HUES48 (cell line): ENCODE results near the gene LAMA1.

ENCODE experiments used
- H3K27ac ChIP-seq: one replicate; pipeline ENCODE4 v1.7.0; 2013; ENCODE audit warnings: low read depth, low read length, inconsistent platforms
- H3K27me3 ChIP-seq: 2 replicates; pipeline ENCODE4 v1.6.1; 2013; ENCODE audit warnings: mild to moderate bottlenecking, low read length; ENCODE audit not compliant: control insufficient read depth, insufficient read depth
- H3K36me3 ChIP-seq: 2 replicates; pipeline ENCODE4 v1.6.1; 2013; ENCODE audit warnings: low read length; ENCODE audit not compliant: control insufficient read depth, insufficient read depth
- H3K4me1 ChIP-seq: 2 replicates; pipeline ENCODE4 v1.6.1; 2013; ENCODE audit warnings: mild to moderate bottlenecking, low read length; ENCODE audit not compliant: control insufficient read depth, insufficient read depth
- H3K4me3 ChIP-seq: 2 replicates; pipeline ENCODE4 v1.5.1; 2013; ENCODE audit warnings: mild to moderate bottlenecking, low read depth, low read length
- H3K9ac ChIP-seq: 2 replicates; pipeline ENCODE4 v1.6.1; 2013; ENCODE audit warnings: mild to moderate bottlenecking, low read depth, low read length, moderate library complexity
- H3K9me3 ChIP-seq: 2 replicates; pipeline ENCODE4 v1.6.1; 2013; ENCODE audit warnings: low read length; ENCODE audit not compliant: control insufficient read depth, insufficient read depth

Gene LAMA1, protein sequence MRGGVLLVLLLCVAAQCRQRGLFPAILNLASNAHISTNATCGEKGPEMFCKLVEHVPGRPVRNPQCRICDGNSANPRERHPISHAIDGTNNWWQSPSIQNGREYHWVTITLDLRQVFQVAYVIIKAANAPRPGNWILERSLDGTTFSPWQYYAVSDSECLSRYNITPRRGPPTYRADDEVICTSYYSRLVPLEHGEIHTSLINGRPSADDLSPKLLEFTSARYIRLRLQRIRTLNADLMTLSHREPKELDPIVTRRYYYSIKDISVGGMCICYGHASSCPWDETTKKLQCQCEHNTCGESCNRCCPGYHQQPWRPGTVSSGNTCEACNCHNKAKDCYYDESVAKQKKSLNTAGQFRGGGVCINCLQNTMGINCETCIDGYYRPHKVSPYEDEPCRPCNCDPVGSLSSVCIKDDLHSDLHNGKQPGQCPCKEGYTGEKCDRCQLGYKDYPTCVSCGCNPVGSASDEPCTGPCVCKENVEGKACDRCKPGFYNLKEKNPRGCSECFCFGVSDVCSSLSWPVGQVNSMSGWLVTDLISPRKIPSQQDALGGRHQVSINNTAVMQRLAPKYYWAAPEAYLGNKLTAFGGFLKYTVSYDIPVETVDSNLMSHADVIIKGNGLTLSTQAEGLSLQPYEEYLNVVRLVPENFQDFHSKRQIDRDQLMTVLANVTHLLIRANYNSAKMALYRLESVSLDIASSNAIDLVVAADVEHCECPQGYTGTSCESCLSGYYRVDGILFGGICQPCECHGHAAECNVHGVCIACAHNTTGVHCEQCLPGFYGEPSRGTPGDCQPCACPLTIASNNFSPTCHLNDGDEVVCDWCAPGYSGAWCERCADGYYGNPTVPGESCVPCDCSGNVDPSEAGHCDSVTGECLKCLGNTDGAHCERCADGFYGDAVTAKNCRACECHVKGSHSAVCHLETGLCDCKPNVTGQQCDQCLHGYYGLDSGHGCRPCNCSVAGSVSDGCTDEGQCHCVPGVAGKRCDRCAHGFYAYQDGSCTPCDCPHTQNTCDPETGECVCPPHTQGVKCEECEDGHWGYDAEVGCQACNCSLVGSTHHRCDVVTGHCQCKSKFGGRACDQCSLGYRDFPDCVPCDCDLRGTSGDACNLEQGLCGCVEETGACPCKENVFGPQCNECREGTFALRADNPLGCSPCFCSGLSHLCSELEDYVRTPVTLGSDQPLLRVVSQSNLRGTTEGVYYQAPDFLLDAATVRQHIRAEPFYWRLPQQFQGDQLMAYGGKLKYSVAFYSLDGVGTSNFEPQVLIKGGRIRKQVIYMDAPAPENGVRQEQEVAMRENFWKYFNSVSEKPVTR (N-terminal part only)

DNA sequence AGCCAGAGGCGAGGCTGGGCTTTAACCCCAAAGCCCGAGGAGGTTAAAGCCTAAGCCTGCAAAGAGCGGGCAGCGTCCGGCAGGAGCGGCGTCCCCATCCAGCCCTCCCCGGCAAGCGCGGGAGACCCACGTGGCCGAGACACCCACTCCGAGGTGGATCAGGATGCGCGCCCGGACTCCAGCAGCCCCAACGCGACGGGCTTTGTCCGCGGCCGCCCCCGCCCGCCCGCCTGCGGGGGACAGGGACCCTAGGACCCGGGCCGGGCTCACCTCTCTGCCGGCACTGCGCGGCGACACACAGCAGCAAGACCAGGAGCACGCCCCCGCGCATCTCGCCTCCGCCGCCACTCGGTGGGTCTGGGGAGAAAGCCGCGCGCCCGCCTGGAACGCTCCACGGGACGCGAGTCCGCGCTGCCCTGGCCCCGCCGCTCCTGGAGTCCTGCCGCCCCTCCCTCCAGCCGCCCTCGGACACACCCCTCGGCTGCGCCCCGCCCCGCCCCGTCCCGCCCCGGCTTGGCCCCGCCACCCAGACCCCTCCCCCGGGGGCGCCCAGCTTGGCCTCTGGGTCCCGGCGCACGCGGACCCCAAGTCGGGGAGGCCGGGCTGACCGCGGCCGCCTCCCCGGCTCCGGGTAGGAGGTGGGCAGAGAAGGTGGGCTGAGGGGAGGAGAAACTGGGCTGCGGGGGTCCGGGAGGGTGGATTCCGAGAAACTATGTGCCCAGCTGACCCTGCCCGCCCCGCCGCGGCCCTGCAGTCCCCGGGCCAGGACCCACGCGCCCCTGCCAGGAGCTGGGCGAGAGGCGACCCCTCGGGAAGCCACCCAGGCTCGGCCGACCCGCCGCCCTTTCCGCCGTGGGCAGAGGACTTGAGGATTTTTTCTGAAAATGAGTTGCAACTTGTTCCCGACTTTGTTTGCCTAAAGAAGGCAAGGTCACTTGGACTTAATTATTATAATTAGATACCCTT is at the start of gene LAMA1:
Gene LAMA1, minus strand, starts transcription at position 408 of the 966 bp plus-strand sequence. Its CDS starts 77 bp downstream, at position 331.
- H3K4me1 ChIP-seq, result peaks cover 8% of the 10 kb centered on the region; the same call in 1 of the 2 replicates
- H3K27ac ChIP-seq, result no peak within 1 kb of the TSS
- H3K36me3 ChIP-seq, result no peaks in the 10 kb centered on the region
- peak within 1 kb of the TSS; percentile 41; the same call in 1 of the 2 replicates for H3K9ac ChIP-seq
- peaks cover 18% of the 10 kb centered on the region for H3K27me3 ChIP-seq
- H3K9me3 ChIP-seq, result no peaks in the 10 kb centered on the region
- H3K4me3 ChIP-seq, result peak within 1 kb of the TSS; percentile 81

DNA sequence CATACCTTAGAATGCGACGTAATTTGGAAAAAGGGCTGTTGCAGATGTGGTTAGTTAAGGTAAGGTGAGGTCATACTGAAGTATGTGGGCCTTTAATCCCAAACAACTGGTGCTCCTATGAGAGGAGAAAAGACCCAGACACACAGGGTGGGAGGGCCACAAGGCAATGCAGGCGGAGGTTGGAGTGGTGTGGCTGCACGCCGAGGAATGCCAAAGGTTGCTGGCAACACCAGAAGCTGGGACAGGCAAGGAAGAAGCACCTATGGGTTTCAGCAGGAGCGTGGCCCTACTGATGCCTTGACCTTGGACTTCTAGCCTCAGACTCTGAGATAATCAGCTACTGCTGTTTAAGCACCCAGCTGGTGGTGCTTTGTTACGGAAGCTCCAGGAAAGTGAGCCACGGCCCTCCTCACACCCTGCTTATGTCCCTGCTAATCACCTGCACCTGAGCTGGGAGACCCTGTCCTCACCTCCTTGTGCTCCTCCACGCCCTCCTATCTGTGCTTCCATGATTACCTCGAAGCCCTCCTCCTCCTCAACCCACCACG is 48.3 kb upstream of the LAMA1 start:
- Histone ChIP-seq H3K4me3 (no peak overlapping the region), H3K4me1 (no peaks in the 10 kb centered on the region), H3K36me3 (no peaks in the 10 kb centered on the region), H3K9me3 (no peaks in the 10 kb centered on the region), H3K27me3 (no peaks in the 10 kb centered on the region), H3K9ac (no peak overlapping the region), H3K27ac (no peak overlapping the region)

DNA sequence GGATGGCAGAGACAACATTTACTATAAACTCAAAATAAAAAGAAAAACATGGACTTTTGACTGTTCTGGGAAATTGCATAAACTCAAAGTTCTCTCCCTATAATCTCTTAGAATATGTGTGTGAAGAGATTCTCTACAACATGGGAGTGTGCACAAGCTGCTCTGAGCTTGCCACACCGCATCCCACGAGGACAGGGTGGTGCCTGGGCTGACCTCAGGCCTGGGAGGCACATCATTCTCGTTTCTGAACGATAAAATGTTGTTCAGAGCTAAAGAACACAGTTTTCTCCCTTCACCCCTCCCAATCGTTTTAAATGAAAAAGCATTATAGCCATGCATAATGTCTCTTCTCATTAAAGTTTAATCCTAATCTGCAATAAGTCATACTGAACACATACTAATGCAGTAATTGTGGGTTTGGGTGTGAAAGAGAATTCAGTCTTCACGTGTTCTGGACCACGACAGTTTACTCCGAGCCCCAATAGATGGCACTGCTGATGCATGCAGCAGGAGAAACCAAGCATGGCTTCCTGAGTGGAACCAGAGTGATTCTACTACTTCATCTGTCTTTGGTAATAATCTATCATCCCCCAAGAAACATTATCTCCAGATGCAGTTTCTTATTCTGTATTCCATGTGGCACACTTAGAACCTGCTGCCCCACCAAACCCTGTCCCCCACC is 46.9 kb upstream of the LAMA1 start:
- H3K4me1 ChIP-seq, result no peaks in the 10 kb centered on the region

DNA sequence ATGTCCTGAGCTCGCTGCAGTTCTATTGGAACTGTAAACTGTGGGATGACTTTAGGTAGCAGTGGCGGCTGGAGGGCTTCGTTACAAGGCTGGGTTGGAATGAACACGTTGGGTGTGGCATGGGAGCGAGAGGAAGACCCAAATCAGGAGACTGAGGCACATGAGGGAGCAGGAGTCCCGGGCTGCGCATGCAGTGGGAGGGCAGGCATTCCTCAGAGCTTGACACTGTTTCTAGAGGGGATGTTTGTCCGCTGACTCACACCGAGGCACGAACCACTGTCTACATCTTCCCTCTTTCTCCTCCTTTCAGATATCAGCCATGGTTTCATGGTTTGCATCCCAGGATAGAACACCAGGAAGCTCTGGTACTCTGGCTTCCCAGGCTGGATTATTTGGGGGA is 40.6 kb upstream of the LAMA1 start:
- Histone ChIP-seq H3K9me3 (no peaks in the 10 kb centered on the region), H3K27ac (peak overlapping the region; percentile 7), H3K4me1 (no peaks in the 10 kb centered on the region), H3K9ac (no peak overlapping the region), H3K4me3 (no peak overlapping the region), H3K36me3 (no peaks in the 10 kb centered on the region), H3K27me3 (no peaks in the 10 kb centered on the region)

More for the DNA sequence above, 46.9 kb upstream of the LAMA1 start:
- no peak overlapping the region for H3K4me3 ChIP-seq
- H3K27ac ChIP-seq, result no peak overlapping the region
- no peaks in the 10 kb centered on the region for H3K36me3 ChIP-seq
- no peaks in the 10 kb centered on the region for H3K27me3 ChIP-seq
- no peak overlapping the region for H3K9ac ChIP-seq
- no peaks in the 10 kb centered on the region for H3K9me3 ChIP-seq

DNA sequence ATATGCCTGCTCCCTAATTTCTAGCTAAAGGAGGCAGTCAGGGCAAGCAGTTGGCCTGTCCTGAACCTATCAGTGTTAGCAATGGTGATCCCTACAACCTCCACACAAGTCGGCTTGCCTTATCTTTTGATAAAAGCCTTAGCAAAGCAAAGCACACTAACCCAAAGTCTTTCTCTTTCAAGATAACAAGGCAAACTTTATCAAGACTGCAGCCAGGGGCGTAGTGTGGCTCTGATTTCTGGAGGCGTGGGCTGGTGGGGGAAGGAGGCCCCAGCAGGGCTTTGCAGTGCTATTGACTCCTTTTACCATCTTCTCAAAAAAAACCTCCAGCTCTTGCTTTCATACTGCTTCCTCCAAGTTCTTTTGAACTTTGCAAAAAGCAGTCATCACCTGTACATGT is 40.2 kb upstream of the LAMA1 start:
- Histone ChIP-seq H3K27me3 (no peaks in the 10 kb centered on the region), H3K4me3 (no peak overlapping the region), H3K9me3 (no peaks in the 10 kb centered on the region), H3K27ac (peak overlapping the region; percentile 7), H3K9ac (no peak overlapping the region), H3K36me3 (no peaks in the 10 kb centered on the region), H3K4me1 (no peaks in the 10 kb centered on the region)

DNA sequence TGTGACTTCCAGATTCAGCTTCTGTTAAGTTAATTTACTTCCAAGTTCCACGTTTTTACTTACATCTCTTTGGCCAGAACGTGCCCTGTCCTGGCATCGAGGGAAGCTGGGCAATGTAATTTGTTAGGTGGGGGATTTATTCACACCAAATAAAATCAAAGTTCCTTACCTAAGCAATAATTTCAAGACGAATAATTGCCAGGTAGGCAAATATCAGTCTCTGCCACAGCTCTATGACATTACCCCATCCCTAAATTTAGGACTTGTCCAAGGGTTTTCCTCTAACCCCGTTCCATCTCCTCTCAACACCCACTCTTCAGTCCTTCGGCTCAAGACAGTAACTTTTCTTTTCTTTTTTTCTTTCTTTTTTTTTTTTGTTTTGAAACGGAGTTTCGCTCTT is 38.3 kb upstream of the LAMA1 start:
- Histone ChIP-seq H3K4me3 (no peak overlapping the region), H3K36me3 (no peaks in the 10 kb centered on the region), H3K9ac (no peak overlapping the region), H3K9me3 (no peaks in the 10 kb centered on the region), H3K27ac (no peak overlapping the region), H3K27me3 (no peaks in the 10 kb centered on the region), H3K4me1 (no peaks in the 10 kb centered on the region)

DNA sequence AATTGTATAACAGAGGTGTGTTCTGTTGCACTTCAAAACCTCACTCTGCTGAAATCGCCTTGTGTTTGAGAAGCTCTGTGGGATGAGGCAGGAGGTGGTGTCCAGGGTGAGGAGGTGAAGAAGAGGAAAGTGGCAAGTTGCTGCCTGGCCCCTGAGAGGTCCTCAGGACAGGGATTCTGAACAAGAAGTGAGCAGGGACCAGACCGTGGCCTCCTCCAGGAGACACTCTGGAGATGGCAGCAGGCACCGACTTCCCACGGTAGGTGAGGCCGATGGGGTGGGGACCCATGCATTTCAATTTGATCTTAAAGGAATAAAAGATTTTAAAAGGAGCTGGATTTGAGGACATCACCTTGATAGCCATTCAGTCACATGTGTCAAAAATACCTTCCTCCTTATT is 37.5 kb upstream of the LAMA1 start:
- no peaks in the 10 kb centered on the region for H3K9me3 ChIP-seq
- H3K27ac ChIP-seq, result no peak overlapping the region
- H3K27me3 ChIP-seq, result no peaks in the 10 kb centered on the region
- no peak overlapping the region for H3K4me3 ChIP-seq
- H3K36me3 ChIP-seq, result no peaks in the 10 kb centered on the region
- H3K9ac ChIP-seq, result no peak overlapping the region
- no peaks in the 10 kb centered on the region for H3K4me1 ChIP-seq

DNA sequence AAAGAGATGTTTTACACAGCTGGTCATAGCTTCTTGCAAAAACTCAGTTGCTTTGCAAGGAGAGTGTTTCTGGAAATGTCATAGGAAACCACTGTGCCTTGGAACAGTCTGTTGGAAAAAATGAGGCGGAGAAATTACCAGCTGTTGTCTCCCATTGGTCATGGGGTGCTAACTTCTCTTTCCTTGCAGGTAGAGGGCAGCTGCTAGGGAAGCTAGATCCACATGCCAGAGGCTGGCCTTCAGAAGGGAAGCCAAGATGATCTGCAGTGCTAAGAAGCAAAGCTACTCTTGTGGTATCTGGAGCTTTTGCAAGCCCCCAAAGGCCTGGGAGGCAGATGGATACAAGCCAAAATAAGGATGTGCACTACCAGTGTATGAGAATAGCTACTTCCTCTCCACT is 34.8 kb upstream of the LAMA1 start:
- no peaks in the 10 kb centered on the region for H3K36me3 ChIP-seq
- no peak overlapping the region for H3K27ac ChIP-seq
- H3K9me3 ChIP-seq, result no peaks in the 10 kb centered on the region
- H3K4me1 ChIP-seq, result no peaks in the 10 kb centered on the region
- no peak overlapping the region for H3K4me3 ChIP-seq
- H3K9ac ChIP-seq, result no peak overlapping the region
- no peaks in the 10 kb centered on the region for H3K27me3 ChIP-seq

DNA sequence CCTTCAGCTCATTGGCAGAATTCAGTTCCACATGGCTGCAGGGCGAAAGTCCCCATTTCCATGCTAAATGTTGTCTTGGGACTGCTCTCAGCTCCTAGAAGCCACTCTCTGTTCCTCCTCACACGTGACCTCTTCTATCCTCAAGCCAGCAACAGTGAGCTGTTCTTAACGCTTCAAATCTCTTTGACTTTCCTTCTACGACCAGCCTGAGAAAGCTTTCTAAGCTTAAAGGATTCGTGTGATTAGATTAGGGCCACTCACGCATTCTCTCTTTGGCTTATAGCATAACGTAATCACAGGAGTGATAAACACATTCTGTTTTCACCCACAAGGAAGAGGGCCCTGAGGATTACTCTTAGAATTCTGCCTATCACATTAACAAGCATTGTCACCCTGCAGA is 29.8 kb upstream of the LAMA1 start:
- no peaks in the 10 kb centered on the region for H3K9me3 ChIP-seq
- H3K27ac ChIP-seq, result peak overlapping the region; percentile 35
- no peaks in the 10 kb centered on the region for H3K4me1 ChIP-seq
- no peaks in the 10 kb centered on the region for H3K36me3 ChIP-seq
- no peak overlapping the region for H3K9ac ChIP-seq
- H3K4me3 ChIP-seq, result no peak overlapping the region
- H3K27me3 ChIP-seq, result no peaks in the 10 kb centered on the region
